Memory B cell (primary cell): ENCODE results near the gene PI4K2B.
"Not testable (repeated sequence)": the region's sequence is repeated elsewhere in the genome, so short reads cannot be mapped to it uniquely, and the experiment has no call there.

ENCODE experiments used
- ATAC-seq: fragments of 150-1000 bp; cut with Tn5 transposase; 2 replicates; pipeline ENCODE4 v1.10.0; 2021; ENCODE audit warnings: low read depth, mild to moderate bottlenecking, moderate library complexity
- DNase-seq, 2 donors: peaks; one replicate each; pipeline ENCODE4 v3.0.0; 2022; ENCODE audit warnings: low spot score in 2 of 2
- H3K27ac Mint-ChIP-seq: one replicate; pipeline ENCODE4 v1.8.0; 2022; ENCODE audit warnings: mild to moderate bottlenecking, moderate library complexity, mixed read lengths
- H3K27me3 Mint-ChIP-seq: one replicate; pipeline ENCODE4 v1.8.0; 2022; ENCODE audit warnings: mixed read lengths
- H3K36me3 Mint-ChIP-seq: one replicate; pipeline ENCODE4 v1.8.0; 2022; ENCODE audit warnings: mild to moderate bottlenecking, mixed read lengths
- H3K4me1 Mint-ChIP-seq: one replicate; pipeline ENCODE4 v1.8.0; 2022; ENCODE audit warnings: mixed read lengths
- H3K4me3 Mint-ChIP-seq: one replicate; pipeline ENCODE4 v1.8.0; 2022; ENCODE audit warnings: mild to moderate bottlenecking, moderate library complexity, mixed read lengths
- H3K9me3 Mint-ChIP-seq: one replicate; pipeline ENCODE4 v1.8.0; 2022; ENCODE audit warnings: mixed read lengths

Gene PI4K2B

GRCh38 chr4:25233737-25234389 is at the start of gene PI4K2B:
PI4K2B (plus strand) TSS chr4:25234033; CDS start chr4:25234164, 131 bp downstream.
- DNase-seq (peak; percentile 95 to 96), ATAC-seq (peak; percentile 83)
- peak within 1 kb of the TSS; percentile 96 for H3K27ac Mint-ChIP-seq
- peaks cover 10% of the 10 kb centered on the region for H3K9me3 Mint-ChIP-seq
- H3K27me3 Mint-ChIP-seq = no peaks in the 10 kb centered on the region
- H3K4me1 Mint-ChIP-seq = peaks cover 21% of the 10 kb centered on the region
- peak within 1 kb of the TSS; percentile 94 for H3K4me3 Mint-ChIP-seq
- peaks cover 7% of the 10 kb centered on the region for H3K36me3 Mint-ChIP-seq

GRCh38 chr4:25184056-25184455 is 49.8 kb upstream of the PI4K2B start:
- H3K27me3 Mint-ChIP-seq = no peaks in the 10 kb centered on the region
- peaks cover 10% of the 10 kb centered on the region for H3K36me3 Mint-ChIP-seq
- no peaks in the 10 kb centered on the region for H3K9me3 Mint-ChIP-seq
- no peak overlapping the region for H3K27ac Mint-ChIP-seq
- no peak overlapping the region for H3K4me3 Mint-ChIP-seq
- no peak for DNase-seq
- no peak for ATAC-seq
- H3K4me1 Mint-ChIP-seq = peaks cover 16% of the 10 kb centered on the region

GRCh38 chr4:25190407-25190806 is 43.4 kb upstream of the PI4K2B start:
- no peaks in the 10 kb centered on the region for H3K9me3 Mint-ChIP-seq

DNA sequence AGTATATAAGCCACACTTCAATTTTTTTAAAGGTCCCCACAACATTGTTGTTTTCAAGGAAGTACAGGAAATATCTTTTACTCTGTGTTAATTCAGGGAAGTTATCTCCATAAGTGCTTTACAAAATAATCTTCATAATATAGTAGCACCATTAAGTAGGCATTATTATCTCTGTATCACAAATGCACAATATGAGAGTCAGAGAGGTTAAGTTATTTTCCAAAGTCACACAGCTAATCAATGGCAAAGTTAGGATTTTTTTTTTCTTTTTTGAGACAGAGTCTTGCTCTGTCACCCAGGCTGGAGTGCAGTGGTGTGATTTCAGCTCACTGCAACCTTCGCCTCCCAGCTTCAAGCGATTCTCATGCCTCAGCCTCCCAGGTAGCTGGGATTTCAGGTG is 35.1 kb upstream of the PI4K2B start:
- no peak for ATAC-seq
- no peaks in the 10 kb centered on the region for H3K27me3 Mint-ChIP-seq
- no peaks in the 10 kb centered on the region for H3K4me1 Mint-ChIP-seq
- H3K4me3 Mint-ChIP-seq = no peak overlapping the region
- H3K27ac Mint-ChIP-seq = no peak overlapping the region
- H3K36me3 Mint-ChIP-seq = peaks cover 17% of the 10 kb centered on the region
- peaks cover 2% of the 10 kb centered on the region for H3K9me3 Mint-ChIP-seq
- DNase-seq = no peak

More at GRCh38 chr4:25190407-25190806, 43.4 kb upstream of the PI4K2B start:
- Mint-ChIP-seq H3K36me3 (peaks cover 6% of the 10 kb centered on the region), H3K27me3 (no peaks in the 10 kb centered on the region), H3K4me1 (no peaks in the 10 kb centered on the region), H3K27ac (no peak overlapping the region), H3K4me3 (no peak overlapping the region)
- ATAC-seq (no peak), DNase-seq (no peak)

- ATAC-seq = no peak
- H3K9me3 Mint-ChIP-seq = peaks cover 3% of the 10 kb centered on the region
- no peak overlapping the region for H3K27ac Mint-ChIP-seq
- no peak for DNase-seq
- no peaks in the 10 kb centered on the region for H3K27me3 Mint-ChIP-seq
- H3K4me1 Mint-ChIP-seq = no peaks in the 10 kb centered on the region
- H3K4me3 Mint-ChIP-seq = no peak overlapping the region
- H3K36me3 Mint-ChIP-seq = peaks cover 2% of the 10 kb centered on the region
Observed at GRCh38 chr4:25207997-25208396, 25.8 kb upstream of the PI4K2B start.

- no peak overlapping the region for H3K4me3 Mint-ChIP-seq
- no peaks in the 10 kb centered on the region for H3K27me3 Mint-ChIP-seq
- H3K36me3 Mint-ChIP-seq = peaks cover 1% of the 10 kb centered on the region
- DNase-seq = no peak
- ATAC-seq = no peak
- no peak overlapping the region for H3K27ac Mint-ChIP-seq
- no peaks in the 10 kb centered on the region for H3K4me1 Mint-ChIP-seq
- peaks cover 3% of the 10 kb centered on the region for H3K9me3 Mint-ChIP-seq
Observed at GRCh38 chr4:25209702-25210101, 24.1 kb upstream of the PI4K2B start.

- Mint-ChIP-seq H3K27me3 (no peaks in the 10 kb centered on the region), H3K4me3 (no peak overlapping the region), H3K4me1 (no peaks in the 10 kb centered on the region), H3K36me3 (peaks cover 2% of the 10 kb centered on the region), H3K27ac (no peak overlapping the region), H3K9me3 (peaks cover 4% of the 10 kb centered on the region)
- DNase-seq (no peak), ATAC-seq (no peak)
Observed at GRCh38 chr4:25211721-25212120, 22.1 kb upstream of the PI4K2B start.

DNA sequence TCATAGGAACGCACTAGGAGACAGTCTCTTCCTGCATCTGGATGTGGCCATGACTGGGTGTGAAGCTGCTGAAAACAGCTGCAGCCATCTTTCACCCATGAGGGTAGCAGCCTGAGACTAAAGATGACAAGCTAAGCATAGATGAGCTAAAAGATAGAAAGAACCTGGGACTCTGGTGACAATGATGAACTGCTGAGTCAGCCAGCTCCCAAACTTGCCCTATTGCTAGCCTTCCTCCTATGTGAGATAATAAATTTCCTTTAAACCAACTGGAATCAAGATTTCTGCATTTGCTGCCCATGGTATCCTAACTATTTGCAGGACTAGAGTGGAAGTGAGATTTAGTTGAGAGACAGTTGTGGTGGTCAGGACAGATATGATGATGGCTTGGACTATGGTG is 21.0 kb upstream of the PI4K2B start:
- Mint-ChIP-seq H3K4me1 (no peaks in the 10 kb centered on the region), H3K9me3 (peaks cover 4% of the 10 kb centered on the region), H3K36me3 (peaks cover 5% of the 10 kb centered on the region), H3K27me3 (no peaks in the 10 kb centered on the region), H3K4me3 (no peak overlapping the region), H3K27ac (no peak overlapping the region)
- no peak for DNase-seq
- ATAC-seq = no peak

GRCh38 chr4:25213347-25213979 is 20.4 kb upstream of the PI4K2B start:
- Mint-ChIP-seq H3K4me3 (no peak overlapping the region), H3K9me3 (peaks cover 6% of the 10 kb centered on the region), H3K4me1 (no peaks in the 10 kb centered on the region), H3K27ac (no peak overlapping the region), H3K36me3 (peaks cover 9% of the 10 kb centered on the region), H3K27me3 (no peaks in the 10 kb centered on the region)
- no peak for DNase-seq
- no peak for ATAC-seq

DNA sequence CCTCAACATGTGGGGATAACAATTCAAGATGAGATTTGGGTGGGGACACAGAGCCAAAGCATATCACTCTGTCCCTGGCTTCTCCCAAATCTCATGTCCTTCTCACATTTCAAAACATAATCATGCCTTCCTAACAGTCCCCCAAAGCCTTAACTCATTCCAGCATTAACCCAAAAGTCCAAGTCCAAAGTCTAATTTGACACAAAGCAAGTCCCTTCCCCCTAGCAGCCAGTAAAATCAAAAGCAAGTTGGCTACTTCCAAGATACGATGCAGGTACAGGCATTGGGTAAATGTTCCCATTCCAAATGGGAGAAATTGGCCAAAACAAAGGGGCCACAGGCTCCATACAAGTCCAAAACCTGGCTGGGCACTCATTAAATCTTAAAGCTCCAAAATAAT is 19.1 kb upstream of the PI4K2B start:
- H3K27me3 Mint-ChIP-seq, ATAC-seq, H3K9me3 Mint-ChIP-seq, H3K27ac Mint-ChIP-seq, H3K4me1 Mint-ChIP-seq, DNase-seq, H3K4me3 Mint-ChIP-seq: not testable (repeated sequence)
- H3K36me3 Mint-ChIP-seq = peaks cover 18% of the 10 kb centered on the region

DNA sequence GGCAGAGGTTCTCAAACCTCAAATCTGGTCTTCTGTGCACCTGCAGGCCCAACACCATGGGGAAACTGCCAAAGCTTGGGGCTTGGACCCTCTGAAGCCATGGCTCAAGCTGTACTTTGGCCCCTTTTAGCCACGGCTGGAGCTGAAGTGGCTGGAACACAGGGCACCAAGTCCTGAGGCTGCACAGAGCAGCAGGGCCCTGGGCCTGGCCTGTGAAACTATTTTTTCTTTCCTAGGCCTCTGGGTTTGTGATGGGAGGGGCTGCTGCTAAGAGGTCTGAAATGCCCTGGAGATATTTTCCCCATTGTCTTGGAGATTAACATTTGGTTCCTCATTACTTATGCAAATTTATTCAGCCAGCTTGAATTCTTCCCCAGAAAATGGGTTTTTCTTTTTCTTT is 18.3 kb upstream of the PI4K2B start:
- no peak overlapping the region for H3K4me3 Mint-ChIP-seq
- H3K27me3 Mint-ChIP-seq = no peaks in the 10 kb centered on the region
- peaks cover 16% of the 10 kb centered on the region for H3K9me3 Mint-ChIP-seq
- no peak overlapping the region for H3K27ac Mint-ChIP-seq
- no peak for ATAC-seq
- no peaks in the 10 kb centered on the region for H3K4me1 Mint-ChIP-seq
- H3K36me3 Mint-ChIP-seq = peaks cover 24% of the 10 kb centered on the region
- no peak for DNase-seq

DNA sequence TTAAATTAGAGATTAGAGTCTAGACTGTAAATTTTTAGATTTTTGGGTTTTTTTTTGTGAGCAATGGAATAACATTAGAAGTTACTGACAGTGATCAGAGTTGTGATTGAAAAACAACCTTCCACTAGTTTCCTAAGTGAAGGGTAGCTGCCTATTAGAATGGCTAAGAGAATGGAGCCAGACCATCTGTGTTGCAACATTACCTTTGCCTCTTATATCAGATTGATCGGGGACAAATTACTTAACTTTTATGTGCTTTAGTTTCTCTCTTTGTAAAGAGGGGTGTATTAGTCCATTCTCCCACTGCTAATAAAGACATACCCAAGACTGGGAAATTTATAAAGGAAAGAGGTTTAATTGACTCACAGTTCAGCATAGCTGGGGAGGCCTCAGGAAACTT is 12.5 kb upstream of the PI4K2B start:
- ATAC-seq (no peak), DNase-seq (no peak)
- H3K27ac Mint-ChIP-seq = no peak overlapping the region
- no peaks in the 10 kb centered on the region for H3K27me3 Mint-ChIP-seq
- no peak overlapping the region for H3K4me3 Mint-ChIP-seq
- peaks cover 21% of the 10 kb centered on the region for H3K9me3 Mint-ChIP-seq
- H3K36me3 Mint-ChIP-seq = peaks cover 42% of the 10 kb centered on the region
- no peaks in the 10 kb centered on the region for H3K4me1 Mint-ChIP-seq

DNA sequence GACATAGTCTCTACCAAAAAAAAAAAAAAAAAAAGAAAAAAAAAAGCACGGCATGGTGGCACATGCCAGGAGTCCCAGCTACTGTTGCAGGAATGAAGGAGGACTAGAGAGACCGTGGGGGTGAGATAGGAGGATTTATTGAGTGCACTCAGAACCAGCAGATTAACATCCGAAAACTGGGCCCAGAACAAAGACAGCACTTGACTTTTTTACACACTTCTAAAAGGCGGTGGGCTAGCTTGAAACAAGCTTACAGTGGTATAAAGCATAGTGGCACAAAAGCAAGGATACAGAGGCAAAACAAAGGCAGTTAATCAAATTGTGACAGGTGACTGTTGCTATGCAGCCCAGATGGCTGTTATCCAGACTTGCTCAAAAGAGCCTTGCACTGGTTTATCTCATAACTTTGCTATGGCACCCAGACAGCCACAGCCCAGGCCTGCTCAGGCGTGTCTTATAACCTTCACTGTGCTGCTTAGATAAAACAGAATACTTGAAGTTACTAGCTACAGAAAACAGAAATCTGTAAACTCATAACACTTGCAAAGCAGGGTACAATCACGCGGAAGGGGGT is 9.9 kb upstream of the PI4K2B start:
- Mint-ChIP-seq H3K27me3 (no peaks in the 10 kb centered on the region), H3K9me3 (peaks cover 24% of the 10 kb centered on the region), H3K36me3 (peaks cover 40% of the 10 kb centered on the region), H3K4me1 (no peaks in the 10 kb centered on the region), H3K27ac (no peak overlapping the region), H3K4me3 (no peak overlapping the region)
- ATAC-seq (no peak), DNase-seq (peak; percentile 14 to 24)

DNA sequence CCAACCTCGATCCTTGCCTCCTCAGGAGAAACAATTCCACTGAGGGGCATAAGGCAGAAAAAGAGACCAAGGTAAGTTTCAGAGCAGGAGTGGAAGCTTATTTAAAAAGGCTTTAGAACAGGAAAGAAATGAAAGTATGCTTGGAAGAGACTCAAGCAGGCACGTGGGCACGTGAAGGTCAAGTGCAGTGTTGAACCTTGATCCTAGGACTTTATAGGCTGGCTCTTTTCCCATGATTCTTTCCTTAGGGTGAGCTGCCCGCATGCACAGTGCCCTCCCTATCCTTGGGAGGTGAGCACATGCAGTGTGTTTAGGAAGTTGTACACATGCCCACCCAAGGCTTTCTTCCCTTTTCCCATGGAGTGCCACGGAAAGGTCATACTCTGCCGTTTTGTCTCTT is 4.0 kb upstream of the PI4K2B start:
- Mint-ChIP-seq H3K27ac (no peak overlapping the region), H3K9me3 (peaks cover 22% of the 10 kb centered on the region), H3K27me3 (no peaks in the 10 kb centered on the region), H3K36me3 (peaks cover 22% of the 10 kb centered on the region), H3K4me3 (no peak overlapping the region), H3K4me1 (peaks cover 3% of the 10 kb centered on the region)
- DNase-seq (no peak), ATAC-seq (no peak)
